HepG2 (cell line): Measurements from ENCODE around the gene NUBP2. TPM values are rescaled to one million over a fixed set of nuclear protein-coding genes. Genes with fewer than 3 reads are reported as not detected.
A peak's percentile ranks its signal among the peaks of the same experiment; 100 is the strongest.

Experiments
- ATAC-seq: fragments of 200-7000 bp; cut with Tn5 transposase; 3 replicates; pipeline ENCODE4 v1.9.1; 2020; ENCODE audit warnings: mild to moderate bottlenecking, moderate library complexity
- BruUV-seq: library from RNA; stranded (reverse); fragments of 400-500 nt; replicated peaks from 2 replicates; lab custom pipeline; 2021; lab: Mats Ljungman, UMichigan
- CTCF ChIA-PET: fragments of 300-600 bp; formaldehyde crosslinking; extraction: SDS; loops from one replicate; lab custom pipeline; 2021; ENCODE audit warnings: low total read pairs, inconsistent platforms, low intra/inter-chr PET ratio; lab: Yijun Ruan, JAX
- POLR2A ChIA-PET: fragments of 350-600 bp; sonication (Branson Sonifier 250); formaldehyde crosslinking; loops from one replicate; lab custom pipeline; 2020; ENCODE audit warnings: antibody characterized with exemption, inconsistent platforms; lab: Yijun Ruan, JAX
- DNase-seq: peaks from one replicate; pipeline ENCODE4 v3.0.0-alpha.2; 2015; ENCODE audit warnings: low spot score
- FAIRE-seq: peaks from 3 replicates; lab custom pipeline; 2011; peaks lifted over from hg19 to GRCh38; lab: Jason Lieb, UNC
- H2AFZ ChIP-seq: one replicate; pipeline ENCODE4 v1.6.1; 2011; ENCODE audit warnings: low read length, inconsistent platforms
- H3K27ac ChIP-seq: fragments of 300-600 bp; 3 replicates; pipeline ENCODE4 v1.8.0; 2011; ENCODE audit warnings: mixed run types, mild to moderate bottlenecking, mixed read lengths, low read length, inconsistent platforms; ENCODE audit not compliant: insufficient read depth; ENCODE audit errors: extremely low read length
- H3K27me3 ChIP-seq, 2 experiments: fragments of 200-600 bp in 1 of 2; 2 replicates in 1 of 2; 3 replicates in 1 of 2; pipeline versions ENCODE4 v1.6.0 to v1.8.0; 2011; ENCODE audit warnings: low read length in 2 of 2, mild to moderate bottlenecking in 2 of 2, moderate library complexity in 2 of 2, inconsistent platforms in 1 of 2; ENCODE audit not compliant: insufficient read depth in 2 of 2, control insufficient read depth in 1 of 2
- H3K36me3 ChIP-seq, 2 experiments: fragments of 200-600 bp in 1 of 2; replicated peaks in 1 of 2; 2 replicates in 1 of 2; 3 replicates in 1 of 2; pipeline versions ENCODE4 v1.5.1 to v1.8.0; 2011; ENCODE audit warnings: low read length in 2 of 2, inconsistent platforms in 1 of 2; ENCODE audit not compliant: insufficient read depth in 2 of 2, control insufficient read depth in 1 of 2
- H3K4me1 ChIP-seq: 2 replicates; pipeline ENCODE4 v1.5.1; 2012; ENCODE audit warnings: low read length, inconsistent platforms; ENCODE audit not compliant: insufficient read depth
- H3K4me2 ChIP-seq: 2 replicates; pipeline ENCODE4 v1.6.0; 2011; ENCODE audit warnings: low read depth, low read length, inconsistent platforms
- H3K4me3 ChIP-seq, 3 experiments: fragments of 200-600 bp in 1 of 3; sonication (generic), shearing (Covaris generic) in 1 of 3; replicated peaks in 1 of 3; 2 replicates each; pipeline ENCODE4 v1.5.1; 2011 to 2016; ENCODE audit warnings: low read length in 3 of 3, inconsistent platforms in 2 of 3, low read depth in 2 of 3, mild to moderate bottlenecking in 2 of 3, control low read depth in 1 of 3, mixed read lengths in 1 of 3; ENCODE audit not compliant: insufficient read depth in 1 of 3
- H3K79me2 ChIP-seq: one replicate; pipeline ENCODE4 v1.6.1; 2011; ENCODE audit warnings: low read length, inconsistent platforms; ENCODE audit not compliant: insufficient read depth
- H3K9ac ChIP-seq: 2 replicates; pipeline ENCODE4 v1.6.0; 2011; ENCODE audit warnings: mild to moderate bottlenecking, low read depth, low read length, inconsistent platforms; ENCODE audit not compliant: insufficient read depth
- H3K9me3 ChIP-seq: 2 replicates; pipeline ENCODE4 v1.5.1; 2012; ENCODE audit warnings: mild to moderate bottlenecking, low read length
- H4K20me1 ChIP-seq: 2 replicates; pipeline ENCODE4 v1.6.0; 2011; ENCODE audit warnings: inconsistent platforms, mild to moderate bottlenecking, low read length, moderate library complexity; ENCODE audit not compliant: insufficient read depth
- AHDC1 ChIP-seq: sonication (generic); formaldehyde crosslinking; IDR thresholded peaks from 2 replicates; pipeline ENCODE4 v1.5.1; 2020; ENCODE audit warnings: mild to moderate bottlenecking, missing genetic modification reagents, borderline replicate concordance
- MAFK ChIP-seq, 2 experiments: IDR thresholded peaks in 1 of 2; conservative IDR thresholded peaks in 1 of 2; 2 replicates each; pipeline ENCODE4 v1.6.1; 2011; ENCODE audit warnings: improper control_type of control experiment in 2 of 2, low read length in 2 of 2
- POLR2AphosphoS5 ChIP-seq: IDR thresholded peaks from 2 replicates; pipeline ENCODE4 v1.6.1; 2012; ENCODE audit warnings: low read depth, low read length
- POLR2G ChIP-seq: fragments of 200-400 bp; formaldehyde crosslinking; IDR thresholded peaks from 2 replicates; pipeline ENCODE4 v1.6.1; 2018; ENCODE audit warnings: mild to moderate bottlenecking, low read depth, low read length, moderate library complexity
- THAP8 ChIP-seq: sonication (generic); formaldehyde crosslinking; IDR thresholded peaks from 2 replicates; pipeline ENCODE4 v1.5.1; 2020; ENCODE audit warnings: missing genetic modification reagents, mild to moderate bottlenecking, borderline replicate concordance
- TSC22D2 ChIP-seq: sonication (generic); formaldehyde crosslinking; IDR thresholded peaks from 2 replicates; pipeline ENCODE4 v1.5.1; 2020; ENCODE audit warnings: missing genetic modification reagents, mild to moderate bottlenecking, borderline replicate concordance
- ZNF441 ChIP-seq: sonication (generic); formaldehyde crosslinking; IDR thresholded peaks from 2 replicates; pipeline ENCODE4 v1.7.0; 2021; ENCODE audit warnings: missing genetic modification reagents, borderline replicate concordance
- ZNF687 ChIP-seq: sonication (generic); formaldehyde crosslinking; IDR thresholded peaks from 2 replicates; pipeline ENCODE4 v1.5.1; 2020; ENCODE audit warnings: mild to moderate bottlenecking, missing genetic modification reagents, moderate library complexity
- ZNF83 ChIP-seq: sonication (generic); formaldehyde crosslinking; IDR thresholded peaks from 2 replicates; pipeline ENCODE4 v1.4.0; 2020; ENCODE audit warnings: missing genetic modification reagents, mild to moderate bottlenecking, borderline replicate concordance
- WGBS: methylation state at CpG from one replicate; pipeline ENCODE4 v1.1.6; 2017; ENCODE audit warnings: low lambda C conversion rate; 5-methylcytosine and 5-hydroxymethylcytosine counted together
- in situ Hi-C: cut with HindIII; loops from 2 replicates; pipeline ENCODE4 v1.10.0; 2017; ENCODE audit warnings: low pct_unique_long_range_greater_than_20kb; ENCODE audit not compliant: extremely low pct_ligation_motif_present
- intact Hi-C: fragments of 100-400 bp; cut with micrococcal nuclease; formaldehyde crosslinking; loops from one replicate; pipeline ENCODE4 v1.10.0; 2022; ENCODE audit not compliant: unreplicated experiment
- polyA plus RNA-seq, 8 experiments: library from polyadenylated mRNA; depleted of rRNA in 3 of 8; stranded (reverse) in 7 of 8; unstranded in 1 of 8; fragments of >200 nt; fragmentation: Illumina TruSeq in 4 of 8; extraction: Trizol in 4 of 8; gene quantifications; 2 replicates each; pipeline versions ENCODE4 v1.2.1 to v1.2.3, GENCODE V29; 2011 to 2016; ENCODE audit warnings: low read depth in 4 of 8, missing spikeins in 1 of 8, mixed read lengths in 1 of 8; ENCODE audit not compliant: insufficient read depth in 1 of 8
- total RNA-seq, 5 experiments: library from RNA; depleted of rRNA; stranded (reverse); fragments of >200 nt; fragmentation: Illumina TruSeq; extraction: Trizol; gene quantifications; 2 replicates each; pipeline ENCODE4 v1.2.3, GENCODE V29; 2016; ENCODE audit warnings: low read depth in 1 of 5

Gene NUBP2
- total and polyA plus RNA-seq, 2 of the 13 experiments (the other 11 are each of a cell fraction or from before 2014, with no cell fraction given) = 25.7 to 61.5 TPM

GRCh38 chr16:1830213-1830612, 47.5 kb downstream of the NUBP2 start (continued):
- 0 out of 4 replicates have a peak, but pooled peaks of 1 of the 2 experiments have one; percentile 9 for TF ChIP-seq MAFK (conservative IDR thresholded peaks at IDR 0.05 in 1 of 2, IDR thresholded peaks at IDR 0.05 in 1 of 2; ENCODE audit: low read length in 2 of 2)
- TF ChIP-seq, all 625 proteins: peak for 24

- CTCF ChIA-PET = no interaction called here
- no peaks in the 10 kb centered on the region for H3K9me3 ChIP-seq
- in situ Hi-C loops = no loop called here
- BruUV-seq = no TSS peak
- no peak overlapping the region for H3K4me3 ChIP-seq
- DNase-seq (no peak), FAIRE-seq (no peak), ATAC-seq (no peak)
- no peaks in the 10 kb centered on the region; a peak in 1 of 5 replicates for H3K27me3 ChIP-seq
- intact Hi-C loops = no loop called here
- peaks cover 47% of the 10 kb centered on the region for H3K79me2 ChIP-seq
- peak overlapping the region; percentile 11; the same call in 1 of the 2 replicates for H3K4me2 ChIP-seq
- H3K27ac ChIP-seq = peak overlapping the region; percentile 93
- peaks cover 0 to 1% of the 10 kb centered on the region in 2 experiments; a peak in 2 of 5 replicates for H3K36me3 ChIP-seq
- H3K9ac ChIP-seq = no peak overlapping the region
- H4K20me1 ChIP-seq = peaks cover 5% of the 10 kb centered on the region; the same call in 1 of the 2 replicates
- H3K4me1 ChIP-seq = peaks cover 57% of the 10 kb centered on the region
- 92% methylated on average over 18 of the region's 19 CpGs for WGBS
- POLR2A ChIA-PET = interaction anchor here (1.2 kb wide), 1 partner anchor 37 kb away, joined by 3 read pairs; no protein-coding TSS in a partner anchor
- H2AFZ ChIP-seq = no peak overlapping the region
- TF ChIP-seq POLR2G (peak; percentile 57), THAP8 (CRISPR knock-in tag) (no peak), TSC22D2 (CRISPR knock-in tag) (no peak), ZNF687 (CRISPR knock-in tag) (0 out of 2 replicates have a peak, but pooled peaks have one; percentile 14), ZNF441 (CRISPR knock-in tag) (no peak), POLR2AphosphoS5 (0 out of 2 replicates have a peak, but pooled peaks have one; percentile 42), ZNF83 (no peak), AHDC1 (CRISPR knock-in tag) (no peak)
Measured at GRCh38 chr16:1831186-1832075, 48.7 kb downstream of the NUBP2 start.
